HCT116 (cell line): ENCODE measurements around the gene ATG101. TPM values are rescaled to one million over a fixed set of nuclear protein-coding genes. Genes with fewer than 3 reads are reported as not detected.

Experiments
- ATAC-seq: fragments of 200-7000 bp; cut with Tn5 transposase; 2 replicates; pipeline ENCODE4 v1.9.1; 2020; ENCODE audit warnings: mild to moderate bottlenecking, moderate library complexity
- BruUV-seq: library from RNA; stranded (reverse); fragments of 400-500 nt; replicated peaks from 2 replicates; lab custom pipeline; 2021; lab: Mats Ljungman, UMichigan
- CTCF ChIA-PET: fragments of 300-600 bp; sonication (Branson Sonifier 250); formaldehyde crosslinking; loops from one replicate; lab custom pipeline; 2021; ENCODE audit warnings: antibody characterized with exemption; lab: Charles Lee
- POLR2A ChIA-PET: fragments of 300-600, 350-600 bp; sonication (Branson Sonifier 250); formaldehyde crosslinking; loops from one replicate; lab custom pipeline; 2021; ENCODE audit warnings: antibody characterized with exemption; lab: Charles Lee
- RAD21 ChIA-PET, 2 experiments: fragments of 300-600 bp; sonication (Branson Sonifier 250); formaldehyde crosslinking; loops; one replicate each; lab custom pipeline; 2023; ENCODE audit warnings: low total read pairs in 2 of 2; ENCODE audit not compliant: uncharacterized antibody in 2 of 2, unreplicated experiment in 2 of 2, low non-redundant PET in 1 of 2; lab: Charles Lee
- DNase-seq: peaks from one replicate; pipeline ENCODE4 v3.0.0-alpha.2; 2010; ENCODE audit warnings: low read depth, low spot score
- H2AFZ ChIP-seq: fragments of 200-600 bp; shearing (Covaris generic), sonication (generic); 2 replicates; pipeline ENCODE4 v1.6.1; 2017; ENCODE audit warnings: low read depth, mixed run types, mixed read lengths, antibody characterized with exemption, low read length; ENCODE audit not compliant: poor library complexity, severe bottlenecking
- H3K27ac ChIP-seq: 2 replicates; pipeline ENCODE4 v1.5.1; 2012; ENCODE audit warnings: low read depth, low read length
- H3K27me3 ChIP-seq: fragments of 200-600 bp; sonication (generic); 2 replicates; pipeline ENCODE4 v1.6.1; 2016; ENCODE audit warnings: mixed run types, low read length, mixed read lengths; ENCODE audit not compliant: insufficient read depth
- H3K36me3 ChIP-seq, 2 experiments: fragments of 200-500 bp in 1 of 2; fragments of 200-600 bp in 1 of 2; sonication (Bioruptor generic) in 1 of 2; sonication (generic) in 1 of 2; 2 replicates each; pipeline versions ENCODE4 v1.5.1 to v1.6.1; 2014 to 2016; ENCODE audit warnings: low read length in 2 of 2, inconsistent platforms in 1 of 2, mixed read lengths in 1 of 2, mixed run types in 1 of 2; ENCODE audit not compliant: insufficient read depth in 2 of 2, control insufficient read depth in 1 of 2
- H3K4me1 ChIP-seq, 2 experiments: fragments of 200-600 bp in 1 of 2; sonication (generic) in 1 of 2; 2 replicates each; pipeline versions ENCODE4 v1.5.1 to v1.6.1; 2012 to 2017; ENCODE audit warnings: low read length in 2 of 2, inconsistent platforms in 1 of 2, mild to moderate bottlenecking in 1 of 2, mixed read lengths in 1 of 2, mixed run types in 1 of 2, moderate library complexity in 1 of 2; ENCODE audit not compliant: insufficient read depth in 2 of 2, control insufficient read depth in 1 of 2
- H3K4me2 ChIP-seq: fragments of 200-600 bp; sonication (generic); 2 replicates; pipeline ENCODE4 v1.6.1; 2017; ENCODE audit warnings: mixed run types, low read length, mixed read lengths
- H3K4me3 ChIP-seq, 2 experiments: fragments of 200-600 bp in 1 of 2; sonication (generic) in 1 of 2; replicated peaks in 1 of 2; 2 replicates each; pipeline ENCODE4 v1.5.1; 2011 to 2016; ENCODE audit warnings: low read length in 2 of 2, control low read depth in 1 of 2, low read depth in 1 of 2, mild to moderate bottlenecking in 1 of 2, mixed read lengths in 1 of 2, mixed run types in 1 of 2
- H3K79me2 ChIP-seq: fragments of 200-600 bp; sonication (generic); 2 replicates; pipeline ENCODE4 v1.6.1; 2017; ENCODE audit warnings: mild to moderate bottlenecking, mixed run types, low read length, moderate library complexity, mixed read lengths; ENCODE audit not compliant: insufficient read depth
- H3K9ac ChIP-seq: fragments of 200-600 bp; sonication (generic); 2 replicates; pipeline ENCODE4 v1.6.1; 2016; ENCODE audit warnings: low read length, mixed read lengths
- H3K9me2 ChIP-seq: fragments of 200-600 bp; sonication (generic), shearing (Covaris generic); 2 replicates; pipeline ENCODE4 v1.6.1; 2017; ENCODE audit warnings: mixed run types, mild to moderate bottlenecking, moderate library complexity; ENCODE audit not compliant: insufficient read depth
- H3K9me3 ChIP-seq, 2 experiments: fragments of 200-500 bp in 1 of 2; fragments of 200-600 bp in 1 of 2; sonication (Bioruptor generic) in 1 of 2; sonication (generic) in 1 of 2; 2 replicates each; pipeline ENCODE4 v1.6.1; 2014 to 2017; ENCODE audit warnings: low read length in 2 of 2, mixed read lengths in 2 of 2, inconsistent platforms in 1 of 2, low read depth in 1 of 2, mild to moderate bottlenecking in 1 of 2, mixed run types in 1 of 2, moderate library complexity in 1 of 2; ENCODE audit not compliant: control insufficient read depth in 1 of 2, insufficient read depth in 1 of 2
- H4K20me1 ChIP-seq: fragments of 200-600 bp; sonication (generic), shearing (Covaris generic); 2 replicates; pipeline ENCODE4 v1.6.1; 2017; ENCODE audit warnings: mixed run types, mild to moderate bottlenecking, moderate library complexity; ENCODE audit not compliant: insufficient read depth
- ATF3 ChIP-seq: IDR thresholded peaks from 2 replicates; pipeline ENCODE4 v1.6.1; 2012
- CBX3 ChIP-seq: IDR thresholded peaks from 2 replicates; pipeline ENCODE4 v1.6.1; 2012; ENCODE audit warnings: low read depth
- CEBPB ChIP-seq: IDR thresholded peaks from 2 replicates; pipeline ENCODE4 v1.6.1; 2012; ENCODE audit warnings: low read depth
- CTCF ChIP-seq, 3 experiments: fragments of 200-600 bp in 1 of 3; sonication (generic) in 1 of 3; IDR thresholded peaks in 2 of 3; conservative IDR thresholded peaks in 1 of 3; 2 replicates each; pipeline ENCODE4 v1.5.1; 2012 to 2017; ENCODE audit warnings: low read depth in 2 of 3, low read length in 2 of 3, antibody characterized with exemption in 1 of 3, borderline replicate concordance in 1 of 3, control low read depth in 1 of 3, mild to moderate bottlenecking in 1 of 3, mixed read lengths in 1 of 3, mixed run types in 1 of 3, moderate library complexity in 1 of 3; ENCODE audit not compliant: insufficient read depth in 1 of 3
- EGR1 ChIP-seq: IDR thresholded peaks from 2 replicates; pipeline ENCODE4 v1.6.1; 2012; ENCODE audit warnings: low read depth
- ELF1 ChIP-seq: IDR thresholded peaks from 2 replicates; pipeline ENCODE4 v1.6.1; 2012; ENCODE audit warnings: low read depth, borderline replicate concordance
- EZH2phosphoT487 ChIP-seq: fragments of 200-600 bp; IDR thresholded peaks from 2 replicates; pipeline ENCODE4 v1.6.1; 2018; ENCODE audit warnings: antibody characterized with exemption, borderline replicate concordance
- FOSL1 ChIP-seq: IDR thresholded peaks from 2 replicates; pipeline ENCODE4 v1.6.1; 2012; ENCODE audit warnings: low read depth
- JUND ChIP-seq: IDR thresholded peaks from 2 replicates; pipeline ENCODE4 v1.6.1; 2012
- POLR2A ChIP-seq: IDR thresholded peaks from 2 replicates; pipeline ENCODE4 v1.7.0; 2011; ENCODE audit warnings: borderline replicate concordance; ENCODE audit not compliant: insufficient read depth, insufficient read length; ENCODE audit errors: extremely low read depth
- POLR2AphosphoS5 ChIP-seq: IDR thresholded peaks from 2 replicates; pipeline ENCODE4 v1.6.1; 2011; ENCODE audit warnings: mild to moderate bottlenecking, low read depth, low read length, moderate library complexity
- REST ChIP-seq: IDR thresholded peaks from 2 replicates; pipeline ENCODE4 v1.6.1; 2012; ENCODE audit warnings: low read depth
- SIN3A ChIP-seq: IDR thresholded peaks from 2 replicates; pipeline ENCODE4 v1.6.1; 2012; ENCODE audit warnings: low read depth
- SP1 ChIP-seq: IDR thresholded peaks from 2 replicates; pipeline ENCODE4 v1.6.1; 2012; ENCODE audit warnings: low read depth
- SRF ChIP-seq: IDR thresholded peaks from 2 replicates; pipeline ENCODE4 v1.6.1; 2012; ENCODE audit warnings: low read depth
- TCF7L2 ChIP-seq: IDR thresholded peaks from 2 replicates; pipeline ENCODE4 v1.7.0; 2011; ENCODE audit warnings: borderline replicate concordance, inconsistent platforms; ENCODE audit not compliant: insufficient read depth, insufficient read length; ENCODE audit errors: extremely low read depth
- ZBTB33 ChIP-seq: IDR thresholded peaks from 2 replicates; pipeline ENCODE4 v1.6.1; 2011; ENCODE audit warnings: mild to moderate bottlenecking, low read length, moderate library complexity; ENCODE audit not compliant: insufficient replicate concordance; ENCODE audit errors: extremely low read depth
- ZFX ChIP-seq: fragments of 450-650 bp; IDR thresholded peaks from 2 replicates; pipeline ENCODE4 v1.6.1; 2017
- ZNF274 ChIP-seq: fragments of 200-500 bp; sonication (Bioruptor generic); IDR thresholded peaks from 2 replicates; pipeline ENCODE4 v1.6.1; 2014; ENCODE audit warnings: mild to moderate bottlenecking, low read depth, low read length, inconsistent platforms
- intact Hi-C: fragments of 100-400 bp; cut with micrococcal nuclease; formaldehyde crosslinking; loops from 2 replicates; pipeline ENCODE4 v1.10.0; 2022
- total RNA-seq: library from RNA; stranded (reverse); gene quantifications from one replicate; pipeline ENCODE4 v1.2.1, GENCODE V29; 2021; ENCODE audit not compliant: unreplicated experiment

The ATG101 gene
- total RNA-seq, 1 experiment from 2014 or later: 49.2 TPM

DNA sequence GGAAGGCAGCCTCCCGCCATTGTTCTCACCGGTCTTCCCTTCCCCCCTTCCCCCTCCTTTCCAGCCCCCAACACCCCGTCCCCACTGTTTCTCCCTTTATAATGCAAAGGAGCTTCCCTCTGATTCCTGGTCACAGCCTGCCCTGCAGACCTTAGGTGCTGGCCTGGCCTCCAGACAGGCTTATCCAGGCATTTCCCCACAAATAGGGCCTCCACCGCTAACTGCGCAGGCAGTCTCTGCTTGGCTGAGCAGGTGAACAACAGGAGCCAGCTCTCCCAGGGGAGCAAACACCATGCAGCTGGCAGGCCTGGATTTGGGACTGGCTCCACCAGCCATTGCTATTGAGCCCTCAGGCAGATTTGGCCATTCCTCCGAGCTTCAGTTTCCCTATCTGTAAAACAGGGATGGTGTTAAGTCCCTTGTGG lies 55.7 kb downstream of the ATG101 start (continued):
- TF ChIP-seq CBX3: no peak
- no peak for TF ChIP-seq POLR2A
- TF ChIP-seq ATF3: no peak

- DNase-seq (no peak), ATAC-seq (no peak)
- Histone ChIP-seq H3K4me3 (no peak overlapping the region), H2AFZ (no peak overlapping the region), H3K9me3 (no peaks in the 10 kb centered on the region), H3K9ac (no peak overlapping the region), H3K4me2 (no peak overlapping the region), H4K20me1 (no peaks in the 10 kb centered on the region), H3K79me2 (no peaks in the 10 kb centered on the region), H3K27ac (no peak overlapping the region), H3K4me1 (peaks cover 0 to 9% of the 10 kb centered on the region in 2 experiments; a peak in 2 of 4 replicates), H3K9me2 (no peaks in the 10 kb centered on the region), H3K36me3 (no peaks in the 10 kb centered on the region), H3K27me3 (no peaks in the 10 kb centered on the region)
- POLR2A ChIA-PET: no interaction called here
- CTCF ChIA-PET: interaction anchor here (0.7 to 1.7 kb wide), 2 partner anchors 101 to 853 kb away, joined by 4 to 8 read pairs; no protein-coding TSS in a partner anchor
- RAD21 ChIA-PET: no interaction called here
- TF ChIP-seq CBX3 (no peak), FOSL1 (no peak), EZH2phosphoT487 (no peak), POLR2A (no peak), CEBPB (no peak), ZBTB33 (no peak), REST (no peak), ELF1 (no peak), SRF (no peak), ZFX (no peak), SP1 (no peak), ZNF274 (no peak), POLR2AphosphoS5 (no peak), TCF7L2 (no peak), CTCF (IDR thresholded peaks at IDR 0.05 in 2 of 3, conservative IDR thresholded peaks at IDR 0.05 in 1 of 3; ENCODE audit: borderline replicate concordance in 1 of 3, insufficient read depth in 1 of 3, low read depth in 2 of 3, low read length in 2 of 3) (no peak), JUND (no peak), EGR1 (no peak), SIN3A (no peak)
- no TSS peak for BruUV-seq
- intact Hi-C loops: no loop called here
These were observed 56.3 kb downstream of the ATG101 start for GRCh38 chr12:52126050-52126604.
